Naive B cell (primary cell): ENCODE results near the gene SDK1. TPM values are rescaled to one million over a fixed set of nuclear protein-coding genes. Genes with fewer than 3 reads are reported as not detected.
A peak's percentile ranks its signal among the peaks of the same experiment; 100 is the strongest.

Experiments
- ATAC-seq, 2 donors: fragments of 150-1000 bp; cut with Tn5 transposase; 2 replicates each; pipeline ENCODE4 v1.10.0; 2021; ENCODE audit warnings: low read depth in 2 of 2, mild to moderate bottlenecking in 2 of 2, moderate library complexity in 2 of 2
- DNase-seq: peaks from one replicate; pipeline ENCODE4 v3.0.0; 2022
- H3K27ac Mint-ChIP-seq, 6 donors: one replicate each; pipeline ENCODE4 v1.8.0; 2020 to 2022; ENCODE audit warnings: mild to moderate bottlenecking in 6 of 6, mixed read lengths in 6 of 6, moderate library complexity in 5 of 6, inconsistent platforms in 2 of 6
- H3K27me3 Mint-ChIP-seq, 3 donors: one replicate each; pipeline ENCODE4 v1.8.0; 2021 to 2022; ENCODE audit warnings: mixed read lengths in 3 of 3, mild to moderate bottlenecking in 1 of 3
- H3K36me3 Mint-ChIP-seq, 2 donors: one replicate each; pipeline ENCODE4 v1.8.0; 2020 to 2022; ENCODE audit warnings: mixed read lengths in 2 of 2, inconsistent platforms in 1 of 2, mild to moderate bottlenecking in 1 of 2
- H3K4me1 Mint-ChIP-seq, 3 donors: one replicate each; pipeline ENCODE4 v1.8.0; 2020 to 2022; ENCODE audit warnings: mixed read lengths in 3 of 3, inconsistent platforms in 1 of 3, mild to moderate bottlenecking in 1 of 3, moderate library complexity in 1 of 3
- H3K4me3 Mint-ChIP-seq, 8 donors: one replicate each; pipeline ENCODE4 v1.8.0; 2020 to 2022; ENCODE audit warnings: mild to moderate bottlenecking in 8 of 8, mixed read lengths in 8 of 8, moderate library complexity in 8 of 8, inconsistent platforms in 2 of 8
- H3K9me3 Mint-ChIP-seq, 7 donors: one replicate each; pipeline ENCODE4 v1.8.0; 2020 to 2022; ENCODE audit warnings: mixed read lengths in 7 of 7, mild to moderate bottlenecking in 5 of 7, inconsistent platforms in 2 of 7, moderate library complexity in 1 of 7
- polyA plus RNA-seq, 6 donors: library from polyadenylated mRNA; unstranded; fragments of 300-500 nt; fragmentation: Illumina TruSeq; gene quantifications; one replicate each; pipeline ENCODE4 v1.2.3, GENCODE V29; 2021; ENCODE audit warnings: low read depth in 6 of 6

SDK1 gene
- polyA plus RNA-seq, 6 donors from 2014 or later: 0.15 to 0.60 (median 0.38) TPM; not detected in 2

- Mint-ChIP-seq H3K36me3 (peaks cover 4 to 19% of the 10 kb centered on the region in 2 donors), H3K4me3 (no peak overlapping the region), H3K4me1 (no peaks in the 10 kb centered on the region), H3K27me3 (peaks cover 5 to 21% (median 16%) of the 10 kb centered on the region in 3 donors), H3K27ac (no peak overlapping the region), H3K9me3 (peaks cover 4 to 23% (median 10%) of the 10 kb centered on the region in 7 donors)
- no peak for ATAC-seq
- no peak for DNase-seq
Measured at GRCh38 chr7:4013793-4014192, 712.7 kb downstream of the SDK1 start.

GRCh38 chr7:4014346-4015050, 713.4 kb downstream of the SDK1 start:
- ATAC-seq (no peak), DNase-seq (no peak)

GRCh38 chr7:4015371-4015770, 714.3 kb downstream of the SDK1 start:
- ATAC-seq (no peak), DNase-seq (no peak)
- H3K36me3 Mint-ChIP-seq: peaks cover 5 to 34% of the 10 kb centered on the region in 2 donors
- peaks cover 8 to 38% (median 19%) of the 10 kb centered on the region in 7 donors for H3K9me3 Mint-ChIP-seq
- peak overlapping the region in 1 of 8 donors; percentile 40 for H3K4me3 Mint-ChIP-seq
- H3K4me1 Mint-ChIP-seq: no peaks in the 10 kb centered on the region
- peaks cover 5 to 21% (median 17%) of the 10 kb centered on the region in 3 donors for H3K27me3 Mint-ChIP-seq
- H3K27ac Mint-ChIP-seq: peak overlapping the region in 1 of 6 donors; percentile 24

More at GRCh38 chr7:4014346-4015050, 713.4 kb downstream of the SDK1 start:
- H3K4me3 Mint-ChIP-seq: no peak overlapping the region
- H3K4me1 Mint-ChIP-seq: no peaks in the 10 kb centered on the region
- peaks cover 5 to 25% of the 10 kb centered on the region in 2 donors for H3K36me3 Mint-ChIP-seq
- peaks cover 5 to 17% (median 16%) of the 10 kb centered on the region in 3 donors for H3K27me3 Mint-ChIP-seq
- peaks cover 5 to 30% (median 14%) of the 10 kb centered on the region in 7 donors for H3K9me3 Mint-ChIP-seq
- H3K27ac Mint-ChIP-seq: no peak overlapping the region

GRCh38 chr7:4015996-4016395, 714.9 kb downstream of the SDK1 start:
- peaks cover 5 to 40% of the 10 kb centered on the region in 2 donors for H3K36me3 Mint-ChIP-seq
- peaks cover 9 to 45% (median 19%) of the 10 kb centered on the region in 7 donors for H3K9me3 Mint-ChIP-seq
- ATAC-seq: no peak
- H3K27ac Mint-ChIP-seq: no peak overlapping the region
- H3K27me3 Mint-ChIP-seq: peaks cover 5 to 25% (median 17%) of the 10 kb centered on the region in 3 donors
- no peak overlapping the region for H3K4me3 Mint-ChIP-seq
- DNase-seq: no peak
- H3K4me1 Mint-ChIP-seq: no peaks in the 10 kb centered on the region

- ATAC-seq: no peak
Measured at GRCh38 chr7:4017081-4017480, 716.0 kb downstream of the SDK1 start.

GRCh38 chr7:4017785-4018184, 716.7 kb downstream of the SDK1 start:
- Mint-ChIP-seq H3K9me3 (peaks cover 9 to 47% (median 19%) of the 10 kb centered on the region in 7 donors), H3K4me3 (no peak overlapping the region), H3K36me3 (peaks cover 5 to 35% of the 10 kb centered on the region in 2 donors), H3K27me3 (peaks cover 0 to 16% (median 11%) of the 10 kb centered on the region in 3 donors), H3K4me1 (no peaks in the 10 kb centered on the region), H3K27ac (peak overlapping the region in 1 of 6 donors; percentile 27)
- ATAC-seq (no peak), DNase-seq (no peak)

More at GRCh38 chr7:4017081-4017480, 716.0 kb downstream of the SDK1 start:
- Mint-ChIP-seq H3K9me3 (peaks cover 9 to 47% (median 19%) of the 10 kb centered on the region in 7 donors), H3K27ac (no peak overlapping the region), H3K4me3 (no peak overlapping the region), H3K27me3 (peaks cover 2 to 21% (median 14%) of the 10 kb centered on the region in 3 donors), H3K4me1 (no peaks in the 10 kb centered on the region), H3K36me3 (peaks cover 5 to 40% of the 10 kb centered on the region in 2 donors)
- DNase-seq: no peak

GRCh38 chr7:4018601-4019316, 717.7 kb downstream of the SDK1 start:
- Mint-ChIP-seq H3K27me3 (peaks cover 0 to 16% (median 16%) of the 10 kb centered on the region in 3 donors), H3K9me3 (peaks cover 9 to 47% (median 19%) of the 10 kb centered on the region in 7 donors), H3K4me1 (no peaks in the 10 kb centered on the region), H3K27ac (no peak overlapping the region), H3K4me3 (no peak overlapping the region), H3K36me3 (peaks cover 5 to 35% of the 10 kb centered on the region in 2 donors)
- ATAC-seq: no peak
- DNase-seq: no peak

GRCh38 chr7:4020086-4020485, 719.0 kb downstream of the SDK1 start:
- peaks cover 9 to 47% (median 19%) of the 10 kb centered on the region in 7 donors for H3K9me3 Mint-ChIP-seq
- ATAC-seq (no peak), DNase-seq (no peak)
- peaks cover 5 to 35% of the 10 kb centered on the region in 2 donors for H3K36me3 Mint-ChIP-seq
- no peaks in the 10 kb centered on the region for H3K4me1 Mint-ChIP-seq
- H3K27ac Mint-ChIP-seq: no peak overlapping the region
- no peak overlapping the region for H3K4me3 Mint-ChIP-seq
- peaks cover 0 to 16% (median 12%) of the 10 kb centered on the region in 3 donors for H3K27me3 Mint-ChIP-seq

- no peak for ATAC-seq
- peaks cover 5 to 35% of the 10 kb centered on the region in 2 donors for H3K36me3 Mint-ChIP-seq
- peak overlapping the region in 1 of 8 donors; percentile 13 for H3K4me3 Mint-ChIP-seq
- H3K9me3 Mint-ChIP-seq: peaks cover 9 to 47% (median 19%) of the 10 kb centered on the region in 7 donors
- H3K27ac Mint-ChIP-seq: no peak overlapping the region
- no peaks in the 10 kb centered on the region for H3K4me1 Mint-ChIP-seq
- DNase-seq: no peak
- peaks cover 0 to 9% (median 6%) of the 10 kb centered on the region in 3 donors for H3K27me3 Mint-ChIP-seq
Measured at GRCh38 chr7:4021413-4021812, 720.4 kb downstream of the SDK1 start.

GRCh38 chr7:4022265-4022664, 721.2 kb downstream of the SDK1 start:
- no peaks in the 10 kb centered on the region for H3K4me1 Mint-ChIP-seq

GRCh38 chr7:4023502-4023901, 722.5 kb downstream of the SDK1 start:
- H3K27ac Mint-ChIP-seq: no peak overlapping the region
- peaks cover 4 to 27% of the 10 kb centered on the region in 2 donors for H3K36me3 Mint-ChIP-seq
- H3K9me3 Mint-ChIP-seq: peaks cover 7 to 31% (median 12%) of the 10 kb centered on the region in 7 donors
- no peak for ATAC-seq
- peaks cover 9 to 17% (median 9%) of the 10 kb centered on the region in 3 donors for H3K27me3 Mint-ChIP-seq
- H3K4me1 Mint-ChIP-seq: no peaks in the 10 kb centered on the region
- H3K4me3 Mint-ChIP-seq: no peak overlapping the region
- no peak for DNase-seq

More at GRCh38 chr7:4022265-4022664, 721.2 kb downstream of the SDK1 start:
- Mint-ChIP-seq H3K4me3 (no peak overlapping the region), H3K9me3 (peaks cover 9 to 42% (median 19%) of the 10 kb centered on the region in 7 donors), H3K27ac (no peak overlapping the region), H3K27me3 (peaks cover 0 to 9% (median 6%) of the 10 kb centered on the region in 3 donors), H3K36me3 (peaks cover 5 to 35% of the 10 kb centered on the region in 2 donors)
- DNase-seq: no peak
- no peak for ATAC-seq

- Mint-ChIP-seq H3K9me3 (peaks cover 2 to 25% (median 8%) of the 10 kb centered on the region in 7 donors), H3K27me3 (peaks cover 9 to 19% (median 11%) of the 10 kb centered on the region in 3 donors), H3K36me3 (peaks cover 0 to 22% of the 10 kb centered on the region in 2 donors), H3K4me3 (no peak overlapping the region), H3K4me1 (no peaks in the 10 kb centered on the region), H3K27ac (no peak overlapping the region)
- ATAC-seq (no peak), DNase-seq (no peak)
Measured at GRCh38 chr7:4024133-4024532, 723.1 kb downstream of the SDK1 start.

- Mint-ChIP-seq H3K27ac (peak overlapping the region in 1 of 6 donors; percentile 5), H3K27me3 (peaks cover 9 to 19% (median 11%) of the 10 kb centered on the region in 3 donors), H3K4me3 (no peak overlapping the region), H3K4me1 (no peaks in the 10 kb centered on the region), H3K36me3 (peaks cover 0 to 15% of the 10 kb centered on the region in 2 donors), H3K9me3 (peaks cover 0 to 18% (median 8%) of the 10 kb centered on the region in 7 donors)
- no peak for DNase-seq
- ATAC-seq: no peak
Measured at GRCh38 chr7:4024806-4025205, 723.8 kb downstream of the SDK1 start.
